Panc1 (cell line): ENCODE results near the gene PLCG2. TPM values are rescaled to one million over a fixed set of nuclear protein-coding genes. Genes with fewer than 3 reads are reported as not detected.

Source experiments
- ATAC-seq: fragments of 200-7000 bp; cut with Tn5 transposase; 2 replicates; pipeline ENCODE4 v1.9.1; 2020; ENCODE audit warnings: mild to moderate bottlenecking, moderate library complexity
- BruUV-seq: library from RNA; stranded (reverse); fragments of 400-500 nt; replicated peaks from 2 replicates; lab custom pipeline; 2021; lab: Mats Ljungman, UMichigan
- CTCF ChIA-PET: fragments of 300-600 bp; sonication (Branson Sonifier 250); formaldehyde crosslinking; loops from one replicate; lab custom pipeline; 2022; ENCODE audit warnings: antibody characterized with exemption; lab: Charles Lee
- POLR2A ChIA-PET: fragments of 300-600 bp; sonication (Branson Sonifier 250); formaldehyde crosslinking; loops from one replicate; lab custom pipeline; 2022; ENCODE audit warnings: antibody characterized with exemption; lab: Charles Lee
- DNase-seq: peaks from one replicate; pipeline ENCODE4 v3.0.0-alpha.2; 2010; ENCODE audit warnings: low read depth, low spot score
- H3K27ac ChIP-seq: 2 replicates; pipeline ENCODE4 v1.5.1; 2011; ENCODE audit warnings: mild to moderate bottlenecking, low read length, inconsistent platforms
- H3K27me3 ChIP-seq: fragments of 200-500 bp; sonication (Bioruptor generic); 2 replicates; pipeline ENCODE4 v1.6.0; 2014; ENCODE audit warnings: low read length, inconsistent platforms; ENCODE audit not compliant: control insufficient read depth, insufficient read depth
- H3K36me3 ChIP-seq: fragments of 200-500 bp; sonication (Bioruptor generic); 2 replicates; pipeline ENCODE4 v1.5.1; 2014; ENCODE audit warnings: inconsistent platforms, mild to moderate bottlenecking, low read length, moderate library complexity; ENCODE audit not compliant: control insufficient read depth, insufficient read depth
- H3K4me1 ChIP-seq: 2 replicates; pipeline ENCODE4 v1.5.1; 2011; ENCODE audit warnings: inconsistent platforms, mild to moderate bottlenecking, low read length, moderate library complexity; ENCODE audit not compliant: control insufficient read depth, insufficient read depth
- H3K4me3 ChIP-seq, 2 experiments: 2 replicates each; pipeline ENCODE4 v1.5.1; 2011 to 2012; ENCODE audit warnings: low read depth in 2 of 2, low read length in 2 of 2, mild to moderate bottlenecking in 2 of 2, inconsistent platforms in 1 of 2, moderate library complexity in 1 of 2
- H3K9me3 ChIP-seq: fragments of 200-500 bp; sonication (Bioruptor generic); 2 replicates; pipeline ENCODE4 v1.5.1; 2014; ENCODE audit warnings: low read depth, mild to moderate bottlenecking, inconsistent platforms, low read length, moderate library complexity; ENCODE audit not compliant: control insufficient read depth, insufficient read depth
- POLR2AphosphoS5 ChIP-seq: IDR thresholded peaks from 2 replicates; pipeline ENCODE4 v1.6.1; 2012; ENCODE audit warnings: mild to moderate bottlenecking, low read depth, low read length, moderate library complexity
- REST ChIP-seq, 2 experiments: IDR thresholded peaks; 2 replicates each; pipeline ENCODE4 v1.6.1; 2011 to 2012; ENCODE audit warnings: low read depth in 2 of 2, control low read depth in 1 of 2, low read length in 1 of 2, mild to moderate bottlenecking in 1 of 2, moderate library complexity in 1 of 2; ENCODE audit not compliant: insufficient read depth in 1 of 2
- SIN3A ChIP-seq: IDR thresholded peaks from 2 replicates; pipeline ENCODE4 v1.6.1; 2012; ENCODE audit warnings: low read depth, mild to moderate bottlenecking, low read length, moderate library complexity, borderline replicate concordance; ENCODE audit not compliant: insufficient read depth
- TCF7L2 ChIP-seq: IDR thresholded peaks from 2 replicates; pipeline ENCODE4 v1.6.1; 2011; ENCODE audit warnings: mild to moderate bottlenecking, low read depth, low read length, inconsistent platforms
- in situ Hi-C: cut with HindIII; loops from 2 replicates; pipeline ENCODE4 v1.10.0; 2016; ENCODE audit warnings: low sequenced_read_pairs, low pct_unique_long_range_greater_than_20kb
- intact Hi-C: fragments of 100-400 bp; cut with micrococcal nuclease; formaldehyde crosslinking; loops from one replicate; pipeline ENCODE4 v1.10.0; 2022; ENCODE audit not compliant: unreplicated experiment
- total RNA-seq: library from RNA; stranded (reverse); gene quantifications from one replicate; pipeline ENCODE4 v1.2.1, GENCODE V29; 2021; ENCODE audit not compliant: unreplicated experiment
- TF ChIP-seq, protein P1 (sequence below): fragments of 450-650 bp; IDR thresholded peaks from 2 replicates; pipeline ENCODE4 v1.5.1; 2017; ENCODE audit warnings: mild to moderate bottlenecking

PLCG2 gene
- total RNA-seq, 1 experiment from 2014 or later, result 10.8 TPM

GRCh38 chr16:81738783-81739496, 40.2 kb upstream of the PLCG2 start:
- ATAC-seq (no peak), DNase-seq (no peak)
- ChIA-PET POLR2A (no interaction called here), CTCF (interaction anchor here (0.5 kb wide), 1 partner anchor 535 kb away, joined by 3 read pairs; no protein-coding TSS in a partner anchor)
- H3K4me3 ChIP-seq, result no peak overlapping the region
- H3K27ac ChIP-seq, result no peak overlapping the region
- H3K9me3 ChIP-seq, result no peaks in the 10 kb centered on the region
- in situ Hi-C loops (no loop called here), intact Hi-C loops (loop anchor here (10.0 kb wide), 2 partner anchors 704 to 734 kb away; partner anchors contain the start of genes ATMIN, CENPN and CMC2)
- no TSS peak for BruUV-seq
- no peaks in the 10 kb centered on the region for H3K4me1 ChIP-seq
- TF ChIP-seq SIN3A (no peak), POLR2AphosphoS5 (no peak), REST (IDR thresholded peaks at IDR 0.05; ENCODE audit: insufficient read depth in 1 of 2, low read depth in 2 of 2, low read length in 1 of 2) (no peak), TCF7L2 (no peak)
- TF ChIP-seq, protein P1, sequence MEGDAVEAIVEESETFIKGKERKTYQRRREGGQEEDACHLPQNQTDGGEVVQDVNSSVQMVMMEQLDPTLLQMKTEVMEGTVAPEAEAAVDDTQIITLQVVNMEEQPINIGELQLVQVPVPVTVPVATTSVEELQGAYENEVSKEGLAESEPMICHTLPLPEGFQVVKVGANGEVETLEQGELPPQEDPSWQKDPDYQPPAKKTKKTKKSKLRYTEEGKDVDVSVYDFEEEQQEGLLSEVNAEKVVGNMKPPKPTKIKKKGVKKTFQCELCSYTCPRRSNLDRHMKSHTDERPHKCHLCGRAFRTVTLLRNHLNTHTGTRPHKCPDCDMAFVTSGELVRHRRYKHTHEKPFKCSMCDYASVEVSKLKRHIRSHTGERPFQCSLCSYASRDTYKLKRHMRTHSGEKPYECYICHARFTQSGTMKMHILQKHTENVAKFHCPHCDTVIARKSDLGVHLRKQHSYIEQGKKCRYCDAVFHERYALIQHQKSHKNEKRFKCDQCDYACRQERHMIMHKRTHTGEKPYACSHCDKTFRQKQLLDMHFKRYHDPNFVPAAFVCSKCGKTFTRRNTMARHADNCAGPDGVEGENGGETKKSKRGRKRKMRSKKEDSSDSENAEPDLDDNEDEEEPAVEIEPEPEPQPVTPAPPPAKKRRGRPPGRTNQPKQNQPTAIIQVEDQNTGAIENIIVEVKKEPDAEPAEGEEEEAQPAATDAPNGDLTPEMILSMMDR, result no peak
- H3K36me3 ChIP-seq, result no peaks in the 10 kb centered on the region
- no peaks in the 10 kb centered on the region for H3K27me3 ChIP-seq

DNA sequence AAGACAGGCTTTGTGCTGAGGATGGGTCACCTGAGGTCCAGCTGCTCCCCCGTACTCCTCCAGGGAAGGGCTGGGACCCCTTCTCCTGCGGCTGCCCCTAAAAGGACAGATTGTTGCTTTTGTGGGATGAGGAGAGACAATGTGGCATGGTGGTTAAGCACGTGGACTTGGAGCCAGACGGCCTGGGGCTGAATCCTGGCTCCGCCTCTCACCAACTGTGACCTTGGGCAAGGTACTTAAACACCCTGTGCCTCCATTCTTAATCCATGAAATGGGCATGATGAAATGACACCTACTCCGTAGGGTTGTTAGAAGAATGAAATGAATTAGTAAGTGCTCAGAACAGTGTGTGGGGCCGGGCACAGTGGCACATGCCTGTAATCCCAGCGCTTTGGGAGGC, 39.6 kb upstream of the PLCG2 start:
- in situ Hi-C loops, result no loop called here
- CTCF ChIA-PET, result no interaction called here
- TF ChIP-seq POLR2AphosphoS5 (no peak), REST (IDR thresholded peaks at IDR 0.05; ENCODE audit: insufficient read depth in 1 of 2, low read depth in 2 of 2, low read length in 1 of 2) (no peak), TCF7L2 (no peak), SIN3A (no peak)

More for the DNA sequence above, 39.6 kb upstream of the PLCG2 start:
- Histone ChIP-seq H3K36me3 (no peaks in the 10 kb centered on the region), H3K27me3 (no peaks in the 10 kb centered on the region), H3K4me3 (no peak overlapping the region), H3K27ac (no peak overlapping the region), H3K9me3 (no peaks in the 10 kb centered on the region), H3K4me1 (no peaks in the 10 kb centered on the region)
- no peak for DNase-seq
- no peak for ATAC-seq
- no TSS peak for BruUV-seq
- POLR2A ChIA-PET, result no interaction called here
- intact Hi-C loops, result loop anchor here (10.0 kb wide), 2 partner anchors 705 to 735 kb away; partner anchors contain the start of genes ATMIN, CENPN and CMC2
